Chondrocyte (in vitro differentiated cells): Measurements from ENCODE around the gene GABRG3. TPM values are rescaled to one million over a fixed set of nuclear protein-coding genes. Genes with fewer than 3 reads are reported as not detected.

Experiments
- DNase-seq: peaks from one replicate; pipeline ENCODE4 v3.0.0; 2021; ENCODE audit warnings: mixed read lengths, low spot score
- H3K27ac Mint-ChIP-seq: one replicate; pipeline ENCODE4 v1.8.0; 2021; ENCODE audit warnings: mild to moderate bottlenecking, moderate library complexity, mixed read lengths; ENCODE audit not compliant: unreplicated experiment
- H3K27me3 Mint-ChIP-seq: 2 replicates; pipeline ENCODE4 v1.8.0; 2021; ENCODE audit warnings: low read depth, mixed read lengths
- H3K36me3 Mint-ChIP-seq: 2 replicates; pipeline ENCODE4 v1.8.0; 2021; ENCODE audit warnings: low read depth, mixed read lengths
- H3K4me1 Mint-ChIP-seq: 2 replicates; pipeline ENCODE4 v1.8.0; 2021; ENCODE audit warnings: low read depth, mild to moderate bottlenecking, mixed read lengths
- H3K4me3 Mint-ChIP-seq: one replicate; pipeline ENCODE4 v1.8.0; 2021; ENCODE audit warnings: mild to moderate bottlenecking, moderate library complexity, mixed read lengths; ENCODE audit not compliant: unreplicated experiment
- H3K9me3 Mint-ChIP-seq: 2 replicates; pipeline ENCODE4 v1.8.0; 2021; ENCODE audit warnings: low read depth, mixed read lengths
- CTCF ChIP-seq: fragments of 200-600 bp; sonication (generic); IDR thresholded peaks from 2 replicates; pipeline ENCODE4 v1.5.0; 2021; ENCODE audit warnings: antibody characterized with exemption, mild to moderate bottlenecking, moderate library complexity
- total RNA-seq: library from RNA; stranded (reverse); gene quantifications from 3 replicates; pipeline ENCODE4 v1.2.1, GENCODE V29; 2021

GABRG3 gene
- total RNA-seq, 1 donor from 2014 or later, result not detected

GRCh38 chr15:27084844-27085243 lies 113.9 kb downstream of the GABRG3 start:
- H3K9me3 Mint-ChIP-seq, result no peaks in the 10 kb centered on the region
- H3K4me3 Mint-ChIP-seq, result no peak overlapping the region
- no peaks in the 10 kb centered on the region for H3K36me3 Mint-ChIP-seq
- H3K4me1 Mint-ChIP-seq, result peaks cover 13% of the 10 kb centered on the region
- H3K27ac Mint-ChIP-seq, result no peak overlapping the region
- no peak for TF ChIP-seq CTCF
- DNase-seq, result no peak
- H3K27me3 Mint-ChIP-seq, result no peaks in the 10 kb centered on the region

DNA sequence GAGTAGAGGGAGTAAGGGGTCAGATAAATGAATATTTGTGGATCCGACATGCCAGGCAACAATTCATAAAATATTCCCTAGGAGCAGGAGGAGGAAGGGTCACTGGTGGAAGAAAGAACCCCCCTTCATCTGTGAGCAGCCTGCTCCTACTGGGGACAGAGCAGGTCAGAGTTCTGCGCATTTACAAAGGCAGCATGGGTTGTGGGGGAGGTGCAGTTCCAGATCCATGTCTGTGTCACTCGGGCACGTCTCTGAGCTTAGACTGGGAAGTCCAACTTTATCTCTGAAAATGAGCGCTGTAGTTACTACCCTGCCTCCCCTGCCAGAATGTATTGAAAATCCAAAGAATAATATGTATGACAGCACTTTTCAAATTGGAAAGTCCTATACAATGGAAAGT lies 115.2 kb downstream of the GABRG3 start:
- Mint-ChIP-seq H3K27ac (no peak overlapping the region), H3K36me3 (no peaks in the 10 kb centered on the region), H3K27me3 (no peaks in the 10 kb centered on the region), H3K4me3 (no peak overlapping the region), H3K4me1 (peaks cover 17% of the 10 kb centered on the region), H3K9me3 (no peaks in the 10 kb centered on the region)
- no peak for TF ChIP-seq CTCF
- no peak for DNase-seq

DNA sequence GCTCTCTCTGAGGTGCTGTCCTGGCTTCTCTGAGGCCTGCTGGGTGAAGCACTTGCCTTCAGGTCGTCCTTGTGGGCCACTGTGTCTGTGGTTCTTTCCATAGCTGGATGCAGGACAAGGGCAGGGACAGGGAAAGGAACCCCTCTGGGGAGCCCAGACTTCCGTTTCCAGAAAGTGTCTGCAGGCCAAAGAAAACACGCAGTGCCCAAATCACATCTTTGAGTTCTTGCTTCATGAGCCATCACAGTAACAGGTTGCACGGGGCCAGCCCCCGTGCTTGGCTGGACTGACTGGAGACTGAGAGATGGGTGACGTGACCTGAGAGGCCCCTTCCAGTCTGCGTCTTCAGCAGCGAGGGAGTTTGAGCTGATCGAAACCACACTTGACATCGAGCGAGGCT lies 115.8 kb downstream of the GABRG3 start:
- Mint-ChIP-seq H3K9me3 (no peaks in the 10 kb centered on the region), H3K4me1 (peaks cover 24% of the 10 kb centered on the region), H3K27ac (peak overlapping the region; percentile 49), H3K27me3 (no peaks in the 10 kb centered on the region), H3K4me3 (no peak overlapping the region), H3K36me3 (no peaks in the 10 kb centered on the region)
- no peak for DNase-seq
- TF ChIP-seq CTCF, result no peak

GRCh38 chr15:27087651-27088583 lies 116.9 kb downstream of the GABRG3 start:
- Mint-ChIP-seq H3K27ac (no peak overlapping the region), H3K4me1 (peaks cover 30% of the 10 kb centered on the region), H3K9me3 (no peaks in the 10 kb centered on the region), H3K36me3 (no peaks in the 10 kb centered on the region), H3K27me3 (no peaks in the 10 kb centered on the region), H3K4me3 (no peak overlapping the region)
- DNase-seq, result no peak
- TF ChIP-seq CTCF, result no peak

DNA sequence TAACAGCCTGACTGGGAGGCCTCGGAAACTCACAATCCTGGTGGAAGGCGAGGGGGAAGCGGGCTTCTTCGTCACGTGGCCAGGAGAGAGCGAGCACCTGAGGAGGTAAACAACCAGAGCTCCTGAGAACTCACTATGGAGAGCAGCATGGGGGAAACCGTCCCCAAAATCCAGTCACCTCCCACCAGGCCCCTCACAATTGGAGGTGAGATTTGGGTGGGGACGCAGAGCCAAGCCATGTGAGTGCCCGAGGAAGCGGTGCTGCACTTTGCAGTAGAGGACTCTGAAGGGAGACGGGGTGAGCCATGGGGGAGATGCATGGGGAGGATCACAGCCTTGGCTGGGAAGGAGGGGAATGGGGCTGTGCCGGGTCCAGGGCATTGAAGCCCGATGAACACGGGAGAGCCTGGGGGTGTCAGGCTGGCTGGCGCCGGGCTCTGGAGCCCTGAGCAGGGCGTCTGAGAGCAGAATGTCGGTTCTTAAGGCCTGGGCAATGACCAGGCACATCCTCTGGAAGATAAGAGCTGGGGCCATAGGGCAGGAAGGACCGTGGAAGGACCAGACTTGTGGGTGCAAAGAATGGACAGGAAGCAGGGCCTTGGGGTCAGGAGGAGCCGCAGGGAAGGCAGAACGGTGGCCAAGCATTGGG lies 117.7 kb downstream of the GABRG3 start:
- no peaks in the 10 kb centered on the region for H3K36me3 Mint-ChIP-seq
- H3K27ac Mint-ChIP-seq, result no peak overlapping the region
- TF ChIP-seq CTCF, result no peak
- no peaks in the 10 kb centered on the region for H3K27me3 Mint-ChIP-seq
- peaks cover 30% of the 10 kb centered on the region for H3K4me1 Mint-ChIP-seq
- H3K9me3 Mint-ChIP-seq, result no peaks in the 10 kb centered on the region
- no peak overlapping the region for H3K4me3 Mint-ChIP-seq
- no peak for DNase-seq
